GM19463 (cell line): Measurements from ENCODE around the gene PATJ.

ENCODE experiments used
- ATAC-seq: cut with Tn5 transposase; IDR thresholded peaks from one replicate; pipeline ENCODE4 v1.9.1; 2021; ENCODE audit warnings: mild to moderate bottlenecking, moderate library complexity; ENCODE audit not compliant: unreplicated experiment

Gene PATJ

DNA sequence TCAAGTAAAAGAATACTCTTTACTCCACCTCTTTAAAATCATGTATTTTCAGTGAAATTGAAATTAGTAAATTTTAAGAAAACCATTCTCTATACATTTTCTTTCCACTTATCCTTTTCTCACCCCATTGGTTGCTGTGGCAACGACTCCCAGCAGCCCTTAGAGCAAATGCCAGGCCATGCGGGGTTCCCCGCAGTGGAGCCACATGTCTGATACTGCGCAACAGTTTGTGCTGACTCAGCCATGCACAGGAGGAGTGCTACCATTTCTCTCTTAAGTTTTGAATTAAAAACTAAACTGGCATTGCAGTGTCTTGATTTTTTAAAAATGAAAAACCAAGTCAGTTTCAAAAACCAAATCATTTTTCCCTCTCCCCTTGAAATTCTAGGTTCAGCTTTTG lies 238.3 kb downstream of the PATJ start:
- no peak for ATAC-seq

DNA sequence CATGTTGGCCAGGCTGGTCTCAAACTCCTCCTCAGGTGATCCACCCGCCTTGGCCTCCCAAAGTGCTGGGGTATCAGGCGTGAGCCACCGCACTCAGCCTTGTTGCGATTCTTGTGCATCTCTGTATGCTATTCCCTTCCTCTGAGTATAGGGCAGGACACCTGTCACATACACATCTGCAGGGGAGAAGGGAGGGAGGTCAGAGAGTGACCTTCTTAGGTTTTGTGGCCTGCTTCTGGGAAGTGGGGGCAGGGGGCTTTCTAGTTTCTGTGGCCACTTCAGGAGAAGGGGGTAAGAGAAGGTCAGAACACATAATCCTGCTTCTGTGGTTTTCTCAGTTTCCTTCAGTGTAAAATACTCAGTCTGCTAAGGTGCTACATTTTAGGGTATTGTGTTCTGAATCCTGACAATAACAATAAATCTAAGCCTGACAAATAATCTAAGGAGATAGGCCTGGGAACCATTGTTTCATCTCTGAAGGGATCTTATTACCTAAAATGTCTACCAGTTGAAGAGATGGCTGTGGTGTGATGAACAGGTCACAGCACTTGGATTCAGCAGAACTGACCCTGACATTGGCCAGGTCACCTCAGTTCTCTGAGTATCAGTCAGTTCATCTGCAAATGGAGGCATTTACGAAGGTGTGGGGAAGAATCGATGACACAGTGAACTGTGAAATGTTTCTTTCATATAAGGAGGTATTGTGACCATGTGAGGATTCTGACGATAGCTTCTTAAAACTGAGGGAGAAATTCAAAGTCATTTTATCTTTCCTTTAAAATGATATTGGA lies 239.8 kb downstream of the PATJ start:
- no peak for ATAC-seq

DNA sequence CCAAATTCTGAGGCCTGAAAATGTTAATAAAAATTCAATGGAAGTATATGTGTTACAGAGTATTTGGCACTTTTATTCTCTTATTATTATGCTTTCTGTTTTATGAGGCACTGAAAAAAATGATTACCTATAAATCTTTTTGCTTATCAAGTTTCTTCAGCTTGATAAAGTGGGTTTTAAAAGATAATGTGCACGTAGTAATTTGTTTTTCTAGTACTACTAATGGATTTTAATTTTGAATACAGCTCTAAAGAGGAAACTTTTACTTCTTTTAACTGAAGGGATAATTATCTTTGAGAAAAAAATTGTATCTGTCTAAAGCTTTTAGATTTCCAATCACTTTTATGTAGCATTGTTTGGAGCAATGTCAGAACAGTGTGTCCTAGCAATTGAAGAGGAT lies 241.0 kb downstream of the PATJ start:
- no peak for ATAC-seq

DNA sequence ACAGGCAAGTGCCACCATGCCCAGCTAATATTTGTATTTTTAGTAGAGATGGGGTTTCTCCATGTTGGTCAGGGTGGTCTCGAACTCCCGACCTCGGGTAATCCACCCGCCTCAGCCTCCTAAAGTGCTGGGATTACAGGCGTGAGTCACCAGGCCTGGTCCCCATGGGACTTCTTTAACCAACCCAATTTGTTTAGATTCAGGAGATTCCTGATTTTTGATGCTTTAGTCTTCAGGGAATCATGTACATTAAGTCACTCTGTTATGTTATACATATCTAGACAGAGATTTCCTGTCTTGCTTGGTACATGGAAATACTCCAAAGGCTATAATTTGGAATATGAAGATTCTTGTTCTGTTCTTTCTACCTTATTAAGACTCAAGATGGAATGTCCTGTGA lies 250.0 kb downstream of the PATJ start:
- no peak for ATAC-seq

DNA sequence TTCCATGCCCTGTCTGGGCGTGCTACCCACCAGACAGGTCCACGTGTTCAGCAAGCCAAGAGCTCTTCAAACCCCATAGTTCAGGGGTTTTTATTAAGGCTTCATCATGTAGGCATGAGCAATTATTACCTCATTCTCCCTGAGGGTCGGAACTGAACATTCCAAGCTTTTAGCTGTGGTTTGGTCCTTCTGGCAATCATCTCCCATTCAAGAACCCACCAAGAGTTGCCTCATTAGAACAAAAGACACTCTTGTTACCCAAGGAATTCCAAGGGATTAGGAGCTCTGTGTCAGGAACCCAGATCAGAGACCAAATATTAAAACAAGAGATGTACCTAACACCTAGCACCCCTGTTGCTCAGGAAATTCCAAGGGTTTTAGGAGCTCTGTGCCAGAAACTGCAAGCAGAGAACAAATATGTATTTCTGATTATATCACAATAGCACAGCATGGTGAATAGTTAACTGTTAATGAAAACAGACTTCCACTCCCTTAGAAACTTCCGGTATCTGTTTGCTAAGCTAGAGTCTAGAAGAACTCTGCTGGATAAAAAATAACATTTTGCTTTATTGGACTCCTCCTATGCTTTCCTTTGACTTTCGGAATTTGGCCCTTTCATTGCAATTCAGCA lies 251.2 kb downstream of the PATJ start:
- no peak for ATAC-seq

DNA sequence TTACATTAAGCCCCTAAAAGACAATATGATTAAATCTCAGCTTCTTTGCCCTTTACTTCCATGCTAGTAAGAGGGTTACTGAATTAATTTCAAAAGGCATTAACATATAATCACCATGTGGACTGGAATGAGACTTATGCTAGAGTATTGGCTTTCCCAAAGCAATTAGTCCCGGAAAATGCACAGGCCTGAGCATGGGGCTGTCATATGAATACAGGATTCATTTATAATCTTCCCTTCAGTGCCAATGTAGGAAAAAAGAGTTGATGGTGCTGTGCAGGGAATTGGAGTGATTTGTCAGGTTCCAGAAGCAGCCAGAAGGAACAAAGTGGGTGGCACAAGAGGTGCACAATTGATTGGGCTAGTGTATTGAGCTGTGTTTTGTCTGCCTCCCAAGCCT lies 253.4 kb downstream of the PATJ start:
- no peak for ATAC-seq

DNA sequence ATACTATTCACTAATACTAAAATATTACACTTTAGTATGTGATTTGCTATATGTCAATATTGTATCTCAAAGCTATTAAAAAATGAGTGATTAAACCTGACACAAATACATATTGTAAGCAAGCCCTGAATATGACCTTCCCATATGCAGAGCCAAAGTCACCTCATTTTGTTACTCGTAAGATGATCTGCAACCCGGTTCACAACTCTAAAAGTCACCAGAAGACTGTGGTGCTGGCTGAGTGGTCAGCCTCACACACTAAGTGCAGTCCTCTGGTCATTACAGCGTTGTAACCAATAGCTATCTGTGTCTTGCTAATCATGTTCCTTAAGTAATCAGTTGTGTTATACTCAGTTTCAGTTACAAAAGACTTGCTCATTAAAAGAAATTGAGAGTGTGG lies 254.8 kb downstream of the PATJ start:
- ATAC-seq, result no peak

DNA sequence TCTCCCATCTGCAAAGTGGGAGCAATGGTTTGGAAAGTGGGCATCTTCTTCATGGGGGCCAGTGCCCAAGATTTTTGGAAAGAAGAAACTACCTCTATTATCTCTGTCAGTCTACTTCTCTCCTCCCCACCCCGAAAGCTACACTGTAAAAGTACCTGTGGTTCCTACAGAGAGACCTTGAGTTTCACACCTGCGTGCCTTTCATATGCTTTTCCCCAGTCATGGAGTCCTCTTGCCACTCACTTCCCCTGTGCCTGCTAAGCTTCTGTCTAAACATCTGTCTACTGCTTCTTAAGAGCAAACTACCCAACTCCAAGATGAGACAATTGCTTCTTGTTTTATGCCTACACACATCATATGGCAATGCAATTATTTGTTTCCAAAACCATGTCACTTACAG lies 261.5 kb downstream of the PATJ start:
- ATAC-seq, result no peak

DNA sequence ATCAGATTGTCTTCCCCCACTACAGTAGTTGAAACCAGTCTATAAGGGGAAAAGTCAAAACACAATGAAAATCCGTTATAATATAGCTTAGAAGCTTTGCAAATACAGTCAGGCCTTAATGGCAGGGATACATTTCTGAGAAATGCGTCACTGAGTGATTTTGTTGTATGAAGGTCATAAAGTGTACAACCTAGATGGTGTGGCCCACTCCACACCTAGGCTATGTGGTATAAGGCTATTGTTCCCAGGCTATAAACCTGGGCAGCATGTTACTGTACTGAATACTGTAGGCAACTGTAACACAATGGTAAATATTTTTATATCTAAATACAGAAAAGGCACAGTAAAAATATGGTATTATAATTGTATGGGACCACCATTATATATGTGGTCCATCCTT lies 264.4 kb downstream of the PATJ start:
- no peak for ATAC-seq

DNA sequence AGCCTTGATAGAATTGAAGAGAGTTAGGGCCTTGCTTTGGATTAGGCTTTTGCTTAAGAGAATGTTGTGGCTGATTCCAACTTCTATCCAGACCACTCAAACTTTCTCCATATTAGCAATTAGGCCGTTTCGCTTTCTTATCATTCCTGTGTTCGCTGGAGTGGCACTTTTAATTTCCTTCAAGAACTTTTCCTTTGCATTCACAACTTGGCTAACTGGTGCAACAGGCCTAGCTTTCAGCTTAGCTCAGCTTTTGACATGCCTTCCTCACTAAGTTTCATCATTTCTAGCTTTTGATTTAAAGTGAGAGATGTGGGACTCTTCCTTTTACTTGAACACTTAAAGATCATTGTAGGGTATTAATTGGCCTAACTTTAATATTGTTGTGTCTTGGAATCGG lies 268.7 kb downstream of the PATJ start:
- no peak for ATAC-seq

DNA sequence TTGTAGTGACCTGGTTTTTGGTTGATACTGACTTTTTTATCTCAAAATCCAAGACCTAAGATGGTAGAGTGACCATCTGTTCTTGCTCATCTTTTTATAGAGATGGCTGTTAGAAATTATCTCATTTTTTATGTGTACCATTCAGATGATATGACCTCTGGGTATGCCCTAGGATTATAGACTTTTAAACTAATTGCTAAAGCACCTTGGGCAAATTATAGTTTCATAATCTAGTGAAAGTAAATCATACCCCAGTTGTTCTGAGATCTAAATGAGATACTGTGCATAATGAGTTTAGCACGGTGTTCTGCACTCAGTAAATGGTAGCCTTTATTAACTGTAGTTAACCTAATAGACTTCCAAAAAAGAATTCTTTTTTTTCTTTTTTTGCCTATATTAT lies 269.8 kb downstream of the PATJ start:
- ATAC-seq, result no peak

DNA sequence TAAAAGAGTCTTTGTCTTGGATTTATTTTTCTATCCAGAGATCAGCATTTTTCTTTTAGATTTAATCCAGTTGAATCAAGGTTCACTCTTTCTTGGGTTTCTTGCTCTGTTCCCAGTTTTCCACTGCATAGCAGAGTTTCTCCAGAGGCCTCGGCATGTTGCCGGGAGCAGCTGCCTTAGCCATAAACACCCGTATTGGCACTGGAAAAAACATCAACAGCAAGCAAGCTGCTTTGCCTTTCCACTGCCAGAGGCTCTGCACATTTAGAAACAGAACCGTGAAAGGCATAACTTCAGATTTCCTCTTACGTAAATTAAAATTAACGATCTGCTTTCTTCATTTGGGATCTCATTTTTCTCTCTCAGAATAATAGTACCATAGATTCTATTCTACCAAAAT lies 270.6 kb downstream of the PATJ start:
- ATAC-seq, result no peak

DNA sequence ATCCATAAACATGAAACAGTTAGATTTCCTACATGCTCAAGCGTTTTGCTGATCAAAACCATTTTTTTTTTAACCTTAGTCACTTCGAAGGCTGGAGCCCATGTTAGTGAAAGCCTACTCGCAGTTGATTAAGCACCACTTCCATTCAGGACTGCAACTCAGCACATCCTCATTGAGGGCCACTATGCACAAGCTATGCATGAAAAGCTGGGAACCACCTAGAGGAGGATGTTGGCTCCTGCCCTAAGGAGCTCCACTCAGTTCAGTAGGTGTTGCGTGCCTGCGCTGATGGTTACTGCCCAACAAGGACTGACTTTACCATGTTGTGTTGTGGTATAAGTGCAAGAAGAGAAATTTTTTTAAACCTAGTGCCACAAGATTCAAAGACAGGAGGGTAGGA lies 271.0 kb downstream of the PATJ start:
- no peak for ATAC-seq

DNA sequence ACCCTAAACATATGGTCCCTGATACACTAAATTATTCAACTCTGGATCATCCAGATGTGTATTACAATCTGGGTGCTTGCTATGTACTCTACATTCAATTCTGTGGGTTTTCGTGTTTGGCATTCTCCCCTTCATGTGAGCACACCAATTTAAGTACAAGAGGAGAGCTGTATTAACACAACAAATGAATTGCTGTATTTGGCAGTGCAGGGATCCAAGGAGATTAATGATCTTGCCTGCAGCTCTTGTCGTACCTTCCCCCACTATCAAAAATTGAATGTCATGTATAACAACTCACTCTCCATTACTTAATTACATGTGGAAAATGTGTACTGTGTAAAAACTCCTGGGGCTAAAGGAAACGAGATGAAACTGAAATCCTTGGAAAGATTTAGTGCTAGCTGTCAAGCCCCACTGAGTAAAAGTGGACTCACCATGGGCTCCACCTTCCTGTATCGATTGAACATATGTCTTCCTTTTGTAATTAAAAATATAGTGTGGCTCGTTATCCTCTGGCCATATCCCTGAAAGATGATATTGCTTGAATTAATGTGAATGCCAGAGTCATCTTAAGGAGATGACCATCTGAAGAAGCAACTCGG lies 280.2 kb downstream of the PATJ start:
- ATAC-seq, result no peak

DNA sequence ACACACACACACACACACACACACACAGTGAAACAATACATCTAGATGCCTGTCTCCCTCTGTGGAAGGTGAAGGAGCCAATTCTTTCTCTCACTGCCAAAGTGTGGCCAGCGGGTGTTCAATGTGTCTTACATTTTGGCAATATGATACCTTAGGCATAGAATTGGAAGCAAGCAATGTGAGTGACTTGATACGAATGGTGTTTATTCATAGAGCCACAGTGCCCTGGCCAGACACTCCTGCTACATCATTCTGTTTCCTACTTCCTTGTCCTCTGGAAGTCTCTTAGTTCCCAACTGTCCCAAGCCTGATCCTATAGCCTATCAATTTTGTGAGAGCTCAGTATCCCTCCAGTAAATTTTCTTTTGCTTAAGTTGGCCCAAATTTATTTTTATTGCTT lies 282.4 kb downstream of the PATJ start:
- no peak for ATAC-seq

DNA sequence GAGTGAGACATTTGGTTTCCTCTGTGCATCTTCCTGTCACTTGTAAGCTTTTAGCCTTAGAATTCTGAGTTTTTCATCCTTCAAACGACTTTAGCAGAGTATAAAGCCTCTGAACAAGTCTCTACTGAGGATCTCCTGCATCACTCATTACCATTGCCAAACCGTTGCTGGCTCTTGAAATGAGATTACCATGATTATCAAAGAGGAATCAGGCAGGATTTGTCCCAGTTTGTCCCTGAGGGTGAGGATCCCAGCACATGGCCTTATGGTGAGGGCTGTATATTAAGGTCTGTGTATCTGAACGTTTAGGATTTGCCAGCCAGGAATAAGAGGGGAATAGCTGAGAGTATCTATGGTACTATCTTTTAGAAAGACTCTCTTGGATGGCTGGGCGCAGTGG lies 282.9 kb downstream of the PATJ start:
- ATAC-seq, result no peak

DNA sequence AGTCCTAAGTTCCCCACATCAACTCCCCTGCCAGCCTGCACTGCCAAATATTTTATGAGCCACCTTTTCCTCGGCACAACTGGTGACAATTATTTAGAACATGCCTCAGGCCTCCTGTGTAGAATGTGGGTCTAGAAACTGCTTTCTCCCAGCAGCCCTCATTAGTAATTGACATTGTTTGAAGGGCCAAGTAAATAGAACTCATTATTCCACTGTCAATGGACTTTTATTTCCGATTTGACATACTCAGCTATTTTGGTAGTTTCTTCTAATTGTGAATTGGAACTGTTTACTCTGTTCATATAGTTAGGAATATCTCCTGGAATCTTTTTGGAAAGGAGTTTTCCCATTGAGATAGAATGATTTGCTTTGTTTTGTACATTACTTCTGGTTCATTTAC lies 283.6 kb downstream of the PATJ start:
- no peak for ATAC-seq

DNA sequence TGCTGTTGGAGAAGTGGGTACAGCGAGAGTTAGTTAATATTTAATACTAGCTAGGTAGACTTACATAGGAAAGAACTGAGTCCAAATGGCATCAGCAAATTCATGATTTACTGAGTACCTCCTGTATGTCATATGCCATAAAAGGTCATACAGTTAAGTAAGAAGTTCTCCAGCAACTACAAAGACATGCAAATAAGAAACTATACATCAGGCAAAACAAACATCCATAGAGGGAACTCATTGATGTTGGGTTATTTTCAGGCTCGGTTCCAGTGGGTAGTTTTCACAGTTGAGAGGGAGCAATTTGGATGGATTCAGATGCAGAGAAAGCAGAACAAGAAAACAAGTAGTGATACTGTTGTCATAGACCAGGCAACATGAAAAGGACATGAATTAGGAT lies 287.4 kb downstream of the PATJ start:
- ATAC-seq, result no peak

DNA sequence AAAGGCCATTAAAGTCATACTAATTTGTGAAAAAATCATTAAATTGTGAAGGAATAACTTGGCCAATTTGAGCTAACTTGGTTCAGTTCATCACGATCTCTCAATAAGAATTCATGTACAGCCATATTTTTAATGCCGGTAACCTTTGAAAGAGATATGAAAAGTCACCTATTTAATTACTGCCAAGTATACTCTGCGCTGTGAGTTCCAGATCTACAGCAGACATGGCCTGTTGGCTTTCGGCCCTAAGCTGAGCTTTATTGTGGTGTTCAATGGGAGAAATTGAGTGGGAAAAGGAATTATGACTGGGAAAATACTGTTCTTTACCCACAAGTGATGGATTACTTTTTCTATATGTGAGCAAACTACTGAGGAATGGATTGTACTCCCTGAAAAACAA lies 292.5 kb downstream of the PATJ start:
- ATAC-seq, result no peak

DNA sequence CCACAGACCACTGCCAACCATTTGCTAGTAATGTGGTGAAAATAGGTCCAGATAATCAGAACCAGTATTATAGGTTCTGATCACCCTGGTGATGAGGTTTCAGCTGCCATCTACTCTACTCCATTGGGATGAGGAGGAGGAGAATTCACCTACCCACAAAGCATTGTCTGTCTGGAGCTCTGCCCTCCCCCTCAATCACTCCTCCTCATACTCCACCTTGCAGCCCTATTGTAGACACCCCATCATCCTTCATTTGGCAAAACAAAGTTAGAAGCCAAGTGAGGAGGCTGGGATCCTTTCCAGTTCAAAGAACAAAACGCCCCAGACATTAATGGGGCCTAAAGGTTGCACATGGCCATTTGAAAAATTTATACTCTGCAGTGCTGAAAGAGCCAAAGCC lies 295.0 kb downstream of the PATJ start:
- ATAC-seq, result no peak

DNA sequence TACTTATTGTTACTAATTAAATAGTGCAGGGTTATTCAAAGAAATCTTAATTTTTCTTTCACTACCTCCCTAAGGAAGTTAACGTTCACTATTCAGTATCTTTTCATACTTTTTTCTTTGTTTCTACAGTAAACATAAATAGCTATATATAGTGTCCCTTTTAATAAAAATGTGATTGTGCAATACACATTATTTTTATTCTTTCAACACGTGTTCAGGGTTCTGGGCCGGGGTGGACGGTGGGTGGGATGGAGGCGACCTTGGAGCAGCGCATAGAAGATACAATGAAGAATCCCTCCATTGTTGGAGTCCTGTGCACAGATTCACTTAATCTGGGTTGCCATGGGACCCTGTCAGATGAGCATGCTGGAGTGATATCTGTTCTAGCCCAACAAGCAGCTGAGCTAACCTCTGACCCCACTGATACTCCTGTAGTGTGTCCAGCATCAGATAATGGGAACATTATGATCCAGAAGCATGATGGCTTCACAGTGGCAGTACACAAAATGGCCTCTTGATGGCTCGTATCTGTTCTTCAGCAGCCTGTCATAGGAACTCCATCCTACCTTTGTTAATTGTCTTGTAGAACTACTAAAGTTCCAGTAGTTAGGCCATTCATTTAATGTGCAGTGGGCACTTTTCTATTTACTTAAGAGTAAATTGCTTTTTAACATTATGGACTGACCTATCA lies 296.5 kb downstream of the PATJ start:
- ATAC-seq, result no peak

DNA sequence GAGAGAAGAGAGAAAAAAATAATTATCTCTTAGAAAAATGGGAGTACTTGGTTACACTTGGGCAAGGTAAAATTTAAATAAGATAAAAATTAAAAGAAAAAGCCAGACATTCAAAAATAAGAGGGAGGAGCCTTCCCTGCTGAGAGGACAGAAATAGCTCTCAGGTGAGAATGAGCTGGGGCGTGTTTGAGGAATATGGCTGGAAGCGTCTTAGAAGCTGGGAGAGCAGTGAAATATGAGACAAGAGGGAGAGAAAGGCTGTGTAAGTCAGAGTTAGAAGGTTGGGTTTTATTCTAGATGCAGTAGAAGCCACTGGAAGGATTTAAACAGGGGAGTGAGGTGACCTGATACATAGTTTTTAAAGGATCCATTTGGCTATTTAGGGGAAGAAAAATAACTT lies 298.2 kb downstream of the PATJ start:
- ATAC-seq, result no peak
